Measurements from ENCODE around the gene CCL17. TPM values are rescaled to one million over a fixed set of nuclear protein-coding genes. Genes with fewer than 3 reads are reported as not detected.
A peak's percentile ranks its signal among the peaks of the same experiment; 100 is the strongest.

CCL17 gene
- total RNA-seq, 2 donors from 2014 or later = 1.3 to 7.4 TPM

DNA sequence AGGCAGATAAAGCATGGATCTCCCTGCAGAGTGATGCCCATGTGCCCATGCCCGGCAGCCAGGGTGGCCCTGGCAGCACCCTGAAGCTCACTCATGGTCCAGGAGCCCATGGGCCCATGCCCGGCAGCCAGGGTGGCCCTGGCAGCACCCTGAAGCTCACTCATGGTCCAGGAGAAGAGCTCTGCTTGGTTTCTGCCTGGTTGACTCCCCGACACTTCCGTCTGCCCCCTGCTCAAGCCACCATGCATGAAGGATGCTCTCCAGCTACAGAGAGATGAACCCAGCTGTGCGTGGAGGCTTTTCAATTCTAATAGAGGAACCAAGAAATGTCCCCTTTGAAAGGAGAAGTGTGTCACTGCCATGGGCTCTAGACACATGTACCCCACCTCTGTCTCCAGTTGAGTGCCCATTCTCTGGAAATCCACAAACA, 8.7 kb downstream of the CCL17 start:
- H3K36me3 Mint-ChIP-seq (ENCODE audit: insufficient read depth in 2 of 2) = no peaks in the 10 kb centered on the region
- H3K4me1 Mint-ChIP-seq (ENCODE audit: low read depth) = peaks cover 7% of the 10 kb centered on the region
- no peak overlapping the region for H3K4me3 Mint-ChIP-seq
- no peak overlapping the region for H3K27ac Mint-ChIP-seq
- H3K9me3 Mint-ChIP-seq = no peaks in the 10 kb centered on the region
- H3K27me3 Mint-ChIP-seq (ENCODE audit: low read depth) = no peaks in the 10 kb centered on the region
- DNase-seq (no peak), ATAC-seq (replicated peaks in 1 of 2) (no peak)

DNA sequence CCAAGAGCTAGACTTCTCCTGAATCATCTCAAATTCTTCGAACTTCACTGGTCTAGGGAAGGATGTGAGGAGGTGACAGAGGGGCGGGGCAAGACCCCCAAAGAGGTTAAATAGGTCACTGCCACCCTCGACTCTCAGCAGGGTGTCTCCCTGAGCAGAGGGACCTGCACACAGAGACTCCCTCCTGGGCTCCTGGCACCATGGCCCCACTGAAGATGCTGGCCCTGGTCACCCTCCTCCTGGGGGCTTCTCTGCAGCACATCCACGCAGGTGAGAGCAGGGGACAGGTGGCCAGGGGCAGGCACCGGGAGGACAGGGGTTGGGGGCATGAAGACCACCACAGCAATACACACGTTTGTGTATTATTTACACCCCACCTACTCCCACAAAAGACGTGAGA, 9.2 kb downstream of the CCL17 start:
- no peaks in the 10 kb centered on the region for H3K36me3 Mint-ChIP-seq (ENCODE audit: insufficient read depth in 2 of 2)
- peaks cover 12% of the 10 kb centered on the region for H3K4me1 Mint-ChIP-seq (ENCODE audit: low read depth)
- DNase-seq (no peak), ATAC-seq (replicated peaks in 1 of 2) (no peak)
- H3K9me3 Mint-ChIP-seq = no peaks in the 10 kb centered on the region
- no peak overlapping the region for H3K4me3 Mint-ChIP-seq
- H3K27me3 Mint-ChIP-seq (ENCODE audit: low read depth) = no peaks in the 10 kb centered on the region
- H3K27ac Mint-ChIP-seq = no peak overlapping the region

GRCh38 chr16:57416084-57416483, 11.5 kb downstream of the CCL17 start:
- peaks cover 16% of the 10 kb centered on the region for H3K4me1 Mint-ChIP-seq (ENCODE audit: low read depth)
- no peak overlapping the region for H3K4me3 Mint-ChIP-seq
- no peaks in the 10 kb centered on the region for H3K36me3 Mint-ChIP-seq (ENCODE audit: insufficient read depth in 2 of 2)
- no peak for DNase-seq
- no peak overlapping the region for H3K27ac Mint-ChIP-seq
- ATAC-seq (replicated peaks in 1 of 2) = peak in 1 of 2 donors; percentile 2
- H3K9me3 Mint-ChIP-seq = no peaks in the 10 kb centered on the region
- H3K27me3 Mint-ChIP-seq (ENCODE audit: low read depth) = no peaks in the 10 kb centered on the region

DNA sequence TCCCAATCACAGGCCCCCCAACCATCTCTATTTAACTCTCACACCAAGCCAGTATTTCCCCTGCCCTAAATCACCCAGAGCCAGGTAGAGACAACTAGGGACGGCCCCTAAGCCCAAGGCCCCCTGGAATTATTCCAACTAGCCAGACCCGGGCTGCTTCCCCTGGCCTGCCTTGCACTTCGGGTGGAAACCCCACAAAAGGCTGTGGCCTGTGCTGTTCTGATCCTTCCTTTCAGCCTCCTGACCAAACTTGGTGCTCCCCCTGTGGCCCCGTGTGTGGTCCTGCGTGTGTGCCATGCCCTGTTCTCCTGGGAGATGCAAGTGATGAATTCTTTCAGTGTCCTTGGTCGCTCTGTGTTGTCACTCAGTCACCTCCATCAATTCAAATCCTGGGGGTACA, 14.9 kb downstream of the CCL17 start:
- DNase-seq = no peak
- ATAC-seq (replicated peaks in 1 of 2) = no peak
- Mint-ChIP-seq H3K4me1 (ENCODE audit: low read depth) (peaks cover 16% of the 10 kb centered on the region), H3K36me3 (ENCODE audit: insufficient read depth in 2 of 2) (no peaks in the 10 kb centered on the region), H3K4me3 (no peak overlapping the region), H3K27ac (peak overlapping the region; percentile 82), H3K9me3 (no peaks in the 10 kb centered on the region), H3K27me3 (ENCODE audit: low read depth) (no peaks in the 10 kb centered on the region)

DNA sequence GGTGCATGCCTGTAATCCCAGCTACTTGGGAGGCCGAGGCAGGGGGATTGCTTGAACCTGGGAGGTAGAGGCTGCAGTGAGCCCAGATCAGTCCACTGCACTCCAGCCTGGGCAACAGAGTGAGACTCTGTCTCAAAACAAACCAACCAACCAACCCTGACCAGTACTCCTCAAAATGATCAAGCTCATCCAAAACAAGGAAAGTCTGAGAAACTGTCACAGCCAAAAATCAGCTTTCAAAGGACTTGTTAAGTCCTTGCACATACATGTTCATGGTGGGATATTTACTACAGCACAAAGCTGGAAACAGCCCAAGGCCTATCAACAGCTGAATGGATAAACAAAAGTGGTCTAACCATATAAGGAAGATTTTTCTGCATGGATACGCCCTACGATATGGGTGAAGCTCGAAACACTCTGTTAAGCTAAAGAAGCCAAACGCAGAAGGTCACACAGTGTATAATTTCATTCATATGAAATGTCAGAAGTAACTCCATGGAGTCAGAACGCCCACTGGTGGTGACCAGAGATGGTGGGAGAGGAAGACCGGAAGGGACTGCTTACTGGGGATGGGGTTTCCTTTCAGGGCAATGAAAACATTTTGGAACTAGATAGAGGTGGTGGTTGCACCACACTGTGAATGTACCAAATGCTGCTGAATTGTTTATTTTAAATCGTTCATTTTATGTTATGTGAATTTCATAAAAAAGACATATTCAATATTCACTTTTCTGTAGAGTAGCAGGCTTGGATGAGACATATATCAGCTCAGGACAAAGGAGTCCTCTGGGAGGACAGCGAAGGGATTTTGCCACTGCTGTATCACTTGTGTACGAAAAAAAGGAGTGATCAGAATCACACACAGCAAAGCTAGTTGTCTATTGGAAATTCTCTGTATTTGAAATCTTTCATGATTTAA, 17.7 kb downstream of the CCL17 start:
- ATAC-seq (replicated peaks in 1 of 2) (no peak), DNase-seq (no peak)
- no peak overlapping the region for H3K27ac Mint-ChIP-seq
- no peak overlapping the region for H3K4me3 Mint-ChIP-seq
- no peaks in the 10 kb centered on the region for H3K36me3 Mint-ChIP-seq (ENCODE audit: insufficient read depth in 2 of 2)
- H3K4me1 Mint-ChIP-seq (ENCODE audit: low read depth) = peaks cover 10% of the 10 kb centered on the region
- no peaks in the 10 kb centered on the region for H3K27me3 Mint-ChIP-seq (ENCODE audit: low read depth)
- no peaks in the 10 kb centered on the region for H3K9me3 Mint-ChIP-seq

GRCh38 chr16:57423152-57423551, 18.6 kb downstream of the CCL17 start:
- Mint-ChIP-seq H3K4me3 (no peak overlapping the region), H3K27ac (no peak overlapping the region), H3K27me3 (ENCODE audit: low read depth) (no peaks in the 10 kb centered on the region), H3K36me3 (ENCODE audit: insufficient read depth in 2 of 2) (peaks cover 0 to 6% of the 10 kb centered on the region in 2 donors), H3K9me3 (no peaks in the 10 kb centered on the region), H3K4me1 (ENCODE audit: low read depth) (peaks cover 9% of the 10 kb centered on the region)
- no peak for DNase-seq
- no peak for ATAC-seq (replicated peaks in 1 of 2)

GRCh38 chr16:57424583-57424982, 20.0 kb downstream of the CCL17 start:
- no peak overlapping the region for H3K4me3 Mint-ChIP-seq
- H3K27me3 Mint-ChIP-seq (ENCODE audit: low read depth) = no peaks in the 10 kb centered on the region
- H3K9me3 Mint-ChIP-seq = no peaks in the 10 kb centered on the region
- ATAC-seq (replicated peaks in 1 of 2) (no peak), DNase-seq (no peak)
- H3K27ac Mint-ChIP-seq = no peak overlapping the region
- H3K4me1 Mint-ChIP-seq (ENCODE audit: low read depth) = no peaks in the 10 kb centered on the region
- peaks cover 0 to 15% of the 10 kb centered on the region in 2 donors for H3K36me3 Mint-ChIP-seq (ENCODE audit: insufficient read depth in 2 of 2)

DNA sequence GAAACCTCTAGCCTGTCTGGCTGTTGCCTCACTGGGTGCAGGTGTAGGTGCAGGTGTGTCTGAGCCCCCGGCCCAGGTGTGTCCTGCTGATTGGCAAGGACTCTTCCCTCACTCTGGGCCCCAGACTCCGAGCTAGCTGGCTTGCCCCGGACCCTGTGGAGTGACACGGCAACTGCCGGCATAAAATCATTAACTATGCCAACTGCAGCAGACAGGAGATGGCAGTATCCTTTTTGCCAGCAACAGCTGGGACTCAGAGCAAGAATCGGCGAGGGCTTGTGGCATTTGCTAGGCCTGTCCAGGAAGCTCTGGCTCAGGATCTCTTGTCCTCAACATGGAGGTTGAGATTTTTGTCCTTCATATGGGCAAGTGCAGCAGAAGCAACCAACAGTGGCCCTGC, 21.8 kb downstream of the CCL17 start:
- Mint-ChIP-seq H3K27ac (no peak overlapping the region), H3K27me3 (ENCODE audit: low read depth) (no peaks in the 10 kb centered on the region), H3K4me1 (ENCODE audit: low read depth) (no peaks in the 10 kb centered on the region), H3K36me3 (ENCODE audit: insufficient read depth in 2 of 2) (peaks cover 10 to 21% of the 10 kb centered on the region in 2 donors), H3K9me3 (no peaks in the 10 kb centered on the region), H3K4me3 (no peak overlapping the region)
- no peak for ATAC-seq (replicated peaks in 1 of 2)
- no peak for DNase-seq

DNA sequence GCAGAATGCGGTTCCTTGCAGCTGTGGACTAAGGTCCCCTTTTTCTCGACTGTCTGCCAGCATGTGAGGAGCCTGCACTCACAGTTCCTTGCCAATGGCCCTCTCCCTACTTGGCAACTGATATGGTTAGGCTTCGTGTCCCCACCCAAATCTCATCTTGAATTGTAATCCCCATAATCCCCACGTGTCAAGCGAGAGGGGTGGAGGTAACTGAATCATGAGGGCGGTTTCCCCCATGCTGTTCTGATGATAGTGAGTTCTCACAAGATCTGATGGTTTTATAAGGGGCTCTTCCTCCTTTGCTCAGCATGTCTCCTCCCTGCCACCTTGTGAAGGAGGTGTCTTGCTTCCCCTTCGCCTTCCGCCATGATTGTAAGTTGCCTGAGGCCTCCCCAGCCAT, 22.7 kb downstream of the CCL17 start:
- no peaks in the 10 kb centered on the region for H3K27me3 Mint-ChIP-seq (ENCODE audit: low read depth)
- peaks cover 10 to 21% of the 10 kb centered on the region in 2 donors for H3K36me3 Mint-ChIP-seq (ENCODE audit: insufficient read depth in 2 of 2)
- H3K27ac Mint-ChIP-seq = no peak overlapping the region

GRCh38 chr16:57427824-57428223, 23.3 kb downstream of the CCL17 start:
- ATAC-seq (replicated peaks in 1 of 2) (no peak), DNase-seq (no peak)
- Mint-ChIP-seq H3K4me3 (no peak overlapping the region), H3K27ac (no peak overlapping the region), H3K36me3 (ENCODE audit: insufficient read depth in 2 of 2) (peaks cover 11 to 23% of the 10 kb centered on the region in 2 donors), H3K9me3 (no peaks in the 10 kb centered on the region), H3K27me3 (ENCODE audit: low read depth) (no peaks in the 10 kb centered on the region), H3K4me1 (ENCODE audit: low read depth) (no peaks in the 10 kb centered on the region)

More for the DNA sequence above, 22.7 kb downstream of the CCL17 start:
- Mint-ChIP-seq H3K4me3 (no peak overlapping the region), H3K4me1 (ENCODE audit: low read depth) (no peaks in the 10 kb centered on the region), H3K9me3 (no peaks in the 10 kb centered on the region)
- DNase-seq (no peak), ATAC-seq (replicated peaks in 1 of 2) (no peak)

GRCh38 chr16:57430955-57431354, 26.4 kb downstream of the CCL17 start:
- ATAC-seq (replicated peaks in 1 of 2) (no peak), DNase-seq (no peak)
- H3K36me3 Mint-ChIP-seq (ENCODE audit: insufficient read depth in 2 of 2) = peaks cover 12 to 38% of the 10 kb centered on the region in 2 donors
- peaks cover 8% of the 10 kb centered on the region for H3K4me1 Mint-ChIP-seq (ENCODE audit: low read depth)
- no peak overlapping the region for H3K27ac Mint-ChIP-seq
- no peaks in the 10 kb centered on the region for H3K27me3 Mint-ChIP-seq (ENCODE audit: low read depth)
- no peak overlapping the region for H3K4me3 Mint-ChIP-seq
- H3K9me3 Mint-ChIP-seq = no peaks in the 10 kb centered on the region

GRCh38 chr16:57432505-57432904, 27.9 kb downstream of the CCL17 start:
- H3K27me3 Mint-ChIP-seq (ENCODE audit: low read depth) = no peaks in the 10 kb centered on the region
- H3K36me3 Mint-ChIP-seq (ENCODE audit: insufficient read depth in 2 of 2) = peaks cover 13 to 39% of the 10 kb centered on the region in 2 donors
- peaks cover 8% of the 10 kb centered on the region for H3K4me1 Mint-ChIP-seq (ENCODE audit: low read depth)
- DNase-seq (no peak), ATAC-seq (replicated peaks in 1 of 2) (no peak)
- no peaks in the 10 kb centered on the region for H3K9me3 Mint-ChIP-seq
- no peak overlapping the region for H3K4me3 Mint-ChIP-seq
- no peak overlapping the region for H3K27ac Mint-ChIP-seq

GRCh38 chr16:57432989-57433388, 28.4 kb downstream of the CCL17 start:
- Mint-ChIP-seq H3K27ac (peak overlapping the region; percentile 16), H3K36me3 (ENCODE audit: insufficient read depth in 2 of 2) (peaks cover 13 to 34% of the 10 kb centered on the region in 2 donors), H3K9me3 (no peaks in the 10 kb centered on the region), H3K4me1 (ENCODE audit: low read depth) (peaks cover 8% of the 10 kb centered on the region), H3K4me3 (no peak overlapping the region), H3K27me3 (ENCODE audit: low read depth) (no peaks in the 10 kb centered on the region)
- no peak for ATAC-seq (replicated peaks in 1 of 2)
- no peak for DNase-seq

GRCh38 chr16:57434003-57434402, 29.4 kb downstream of the CCL17 start:
- Mint-ChIP-seq H3K27ac (peak overlapping the region; percentile 77), H3K4me3 (no peak overlapping the region), H3K4me1 (ENCODE audit: low read depth) (peaks cover 8% of the 10 kb centered on the region), H3K9me3 (no peaks in the 10 kb centered on the region), H3K27me3 (ENCODE audit: low read depth) (no peaks in the 10 kb centered on the region), H3K36me3 (ENCODE audit: insufficient read depth in 2 of 2) (peaks cover 15 to 33% of the 10 kb centered on the region in 2 donors)
- ATAC-seq (replicated peaks in 1 of 2) (no peak), DNase-seq (no peak)

Data from activated T-cell treated with anti-CD3 and anti-CD28 coated beads, Interleukin-2, amount 50 U/mL, for 72 hours (primary cell).